Mesothelial cell of epicardium (in vitro differentiated cells): ENCODE data around the gene APOBEC3G. TPM values are rescaled to one million over a fixed set of nuclear protein-coding genes. Genes with fewer than 3 reads are reported as not detected.

Experiments used
- DNase-seq, 2 experiments: peaks; one replicate each; pipeline ENCODE4 v3.0.0; 2021; ENCODE audit warnings: low spot score in 2 of 2; ENCODE audit not compliant: unreplicated experiment in 2 of 2
- H3K27ac Mint-ChIP-seq: 2 replicates; pipeline ENCODE4 v1.8.0; 2021; ENCODE audit warnings: mixed read lengths
- H3K27me3 Mint-ChIP-seq: 2 replicates; pipeline ENCODE4 v1.8.0; 2021; ENCODE audit warnings: low read depth, mixed read lengths
- H3K36me3 Mint-ChIP-seq: 2 replicates; pipeline ENCODE4 v1.8.0; 2021; ENCODE audit warnings: mixed read lengths
- H3K4me1 Mint-ChIP-seq: 2 replicates; pipeline ENCODE4 v1.8.0; 2021; ENCODE audit warnings: mixed read lengths
- H3K4me3 Mint-ChIP-seq: 2 replicates; pipeline ENCODE4 v1.8.0; 2021; ENCODE audit warnings: mild to moderate bottlenecking, moderate library complexity, mixed read lengths
- H3K9me3 Mint-ChIP-seq: 2 replicates; pipeline ENCODE4 v1.8.0; 2021; ENCODE audit warnings: mixed read lengths
- total RNA-seq: library from RNA; stranded (reverse); gene quantifications from 3 replicates; pipeline ENCODE4 v1.2.1, GENCODE V29; 2021
- TF ChIP-seq, protein P1 (sequence below): fragments of 200-600 bp; sonication (generic); IDR thresholded peaks from one replicate; pipeline ENCODE4 v1.5.0; 2021; ENCODE audit warnings: antibody characterized with exemption; ENCODE audit not compliant: unreplicated experiment

The APOBEC3G gene
- total RNA-seq, 1 donor from 2014 or later = 5.5 TPM

DNA sequence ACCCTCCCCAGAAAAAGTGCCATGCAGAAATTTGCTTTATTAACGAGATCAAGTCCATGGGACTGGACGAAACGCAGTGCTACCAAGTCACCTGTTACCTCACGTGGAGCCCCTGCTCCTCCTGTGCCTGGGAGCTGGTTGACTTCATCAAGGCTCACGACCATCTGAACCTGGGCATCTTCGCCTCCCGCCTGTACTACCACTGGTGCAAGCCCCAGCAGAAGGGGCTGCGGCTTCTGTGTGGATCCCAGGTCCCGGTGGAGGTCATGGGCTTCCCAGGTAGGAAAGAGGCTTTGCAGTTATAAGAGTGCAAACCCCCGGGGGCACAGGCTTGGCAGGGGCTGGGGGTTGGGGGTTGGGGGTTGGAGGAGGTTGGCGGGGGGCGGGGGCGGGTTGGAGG lies 24.2 kb downstream of the APOBEC3G start:
- peaks cover 12% of the 10 kb centered on the region for H3K4me1 Mint-ChIP-seq
- H3K9me3 Mint-ChIP-seq = no peaks in the 10 kb centered on the region
- DNase-seq = no peak
- no peak overlapping the region for H3K4me3 Mint-ChIP-seq
- no peaks in the 10 kb centered on the region for H3K36me3 Mint-ChIP-seq
- no peak overlapping the region for H3K27ac Mint-ChIP-seq
- no peaks in the 10 kb centered on the region for H3K27me3 Mint-ChIP-seq
- TF ChIP-seq, protein P1, sequence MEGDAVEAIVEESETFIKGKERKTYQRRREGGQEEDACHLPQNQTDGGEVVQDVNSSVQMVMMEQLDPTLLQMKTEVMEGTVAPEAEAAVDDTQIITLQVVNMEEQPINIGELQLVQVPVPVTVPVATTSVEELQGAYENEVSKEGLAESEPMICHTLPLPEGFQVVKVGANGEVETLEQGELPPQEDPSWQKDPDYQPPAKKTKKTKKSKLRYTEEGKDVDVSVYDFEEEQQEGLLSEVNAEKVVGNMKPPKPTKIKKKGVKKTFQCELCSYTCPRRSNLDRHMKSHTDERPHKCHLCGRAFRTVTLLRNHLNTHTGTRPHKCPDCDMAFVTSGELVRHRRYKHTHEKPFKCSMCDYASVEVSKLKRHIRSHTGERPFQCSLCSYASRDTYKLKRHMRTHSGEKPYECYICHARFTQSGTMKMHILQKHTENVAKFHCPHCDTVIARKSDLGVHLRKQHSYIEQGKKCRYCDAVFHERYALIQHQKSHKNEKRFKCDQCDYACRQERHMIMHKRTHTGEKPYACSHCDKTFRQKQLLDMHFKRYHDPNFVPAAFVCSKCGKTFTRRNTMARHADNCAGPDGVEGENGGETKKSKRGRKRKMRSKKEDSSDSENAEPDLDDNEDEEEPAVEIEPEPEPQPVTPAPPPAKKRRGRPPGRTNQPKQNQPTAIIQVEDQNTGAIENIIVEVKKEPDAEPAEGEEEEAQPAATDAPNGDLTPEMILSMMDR = no peak

DNA sequence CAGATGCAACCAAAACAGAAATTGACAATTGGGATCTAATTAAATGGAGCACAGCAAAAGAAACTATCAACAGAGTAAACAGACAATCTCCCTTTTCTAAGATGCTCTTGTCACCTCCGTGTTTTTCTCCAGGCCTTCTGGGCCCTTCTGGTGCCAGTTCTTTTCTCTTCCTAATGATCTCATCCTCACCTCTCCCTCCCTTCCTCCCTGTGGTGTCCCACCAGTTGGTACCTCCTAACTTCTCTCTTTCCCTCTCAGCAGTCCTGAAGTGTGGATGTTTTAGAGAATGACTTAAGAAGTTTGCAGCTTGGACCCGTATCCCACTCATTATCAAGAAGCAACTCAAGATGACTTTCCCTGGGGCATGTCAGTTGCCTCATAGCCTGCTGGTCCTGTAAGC lies 26.4 kb downstream of the APOBEC3G start:
- Mint-ChIP-seq H3K4me1 (no peaks in the 10 kb centered on the region), H3K27ac (no peak overlapping the region), H3K4me3 (no peak overlapping the region), H3K9me3 (no peaks in the 10 kb centered on the region), H3K36me3 (no peaks in the 10 kb centered on the region), H3K27me3 (no peaks in the 10 kb centered on the region)
- no peak for DNase-seq
- TF ChIP-seq, protein P1 = no peak

DNA sequence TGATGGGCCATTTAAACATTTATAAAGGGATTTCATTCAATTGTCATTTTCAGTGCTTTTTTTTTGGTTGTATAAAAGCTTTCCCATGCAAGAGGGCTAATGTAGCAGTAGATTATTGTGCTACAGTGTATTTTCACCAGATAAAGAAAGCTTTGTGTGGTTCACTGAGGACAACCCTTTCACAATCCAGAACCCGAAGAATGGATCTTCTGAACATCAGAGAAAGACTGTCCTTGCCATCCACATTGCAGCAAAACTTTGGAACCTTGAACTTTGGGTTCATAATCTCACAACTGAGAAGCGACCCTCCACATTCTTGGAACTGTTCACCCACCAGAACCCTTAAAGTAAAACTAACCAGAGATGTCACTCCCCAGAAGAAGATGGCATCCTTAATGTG lies 29.3 kb downstream of the APOBEC3G start:
- Mint-ChIP-seq H3K4me1 (peaks cover 7% of the 10 kb centered on the region), H3K36me3 (no peaks in the 10 kb centered on the region), H3K27ac (no peak overlapping the region), H3K4me3 (no peak overlapping the region), H3K9me3 (no peaks in the 10 kb centered on the region), H3K27me3 (no peaks in the 10 kb centered on the region)
- no peak for DNase-seq
- TF ChIP-seq, protein P1 = no peak

DNA sequence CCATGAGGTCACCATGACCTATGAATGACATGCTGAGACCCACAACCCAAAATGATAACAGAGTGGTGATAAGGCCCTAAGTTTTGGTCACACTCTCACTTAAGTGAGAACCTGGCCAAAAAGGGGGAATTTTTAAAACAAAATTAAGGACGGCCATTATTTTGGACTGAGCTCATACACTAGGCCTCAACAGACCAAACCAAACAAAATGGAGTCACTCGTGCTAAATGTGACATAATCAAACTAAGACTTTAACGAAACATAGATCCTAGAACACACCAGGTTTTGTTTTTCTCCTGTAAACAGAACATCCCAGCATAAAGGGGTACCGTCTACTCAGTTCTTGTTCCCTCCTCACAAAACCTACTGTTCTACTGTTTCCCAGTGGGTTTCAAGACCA lies 31.4 kb downstream of the APOBEC3G start:
- no peaks in the 10 kb centered on the region for H3K27me3 Mint-ChIP-seq
- TF ChIP-seq, protein P1 = no peak
- H3K9me3 Mint-ChIP-seq = no peaks in the 10 kb centered on the region
- peaks cover 14% of the 10 kb centered on the region for H3K4me1 Mint-ChIP-seq
- H3K36me3 Mint-ChIP-seq = no peaks in the 10 kb centered on the region
- peak overlapping the region; percentile 16 for H3K27ac Mint-ChIP-seq
- H3K4me3 Mint-ChIP-seq = no peak overlapping the region
- DNase-seq = no peak

DNA sequence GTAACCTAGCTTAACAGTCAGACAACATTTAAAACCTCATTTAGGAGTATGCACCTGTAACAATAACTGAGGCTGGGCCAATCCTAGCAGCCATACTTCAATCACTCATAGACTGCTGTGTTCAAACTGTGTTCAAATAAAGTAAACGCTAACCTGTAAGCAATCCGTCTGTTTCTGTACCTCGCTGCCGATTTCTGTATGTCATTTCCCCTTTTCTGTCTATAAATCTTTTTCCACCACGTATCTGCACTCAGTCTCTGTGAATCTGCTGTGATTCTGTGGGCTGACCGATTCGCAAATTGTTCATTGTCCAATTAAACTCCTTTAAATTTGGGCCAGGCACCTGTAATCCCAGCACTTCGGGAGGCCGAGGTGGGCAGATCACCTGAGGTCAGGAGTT lies 32.3 kb downstream of the APOBEC3G start:
- TF ChIP-seq, protein P1 = no peak
- H3K9me3 Mint-ChIP-seq = no peaks in the 10 kb centered on the region

More for the DNA sequence above, 32.3 kb downstream of the APOBEC3G start:
- H3K4me3 Mint-ChIP-seq = no peak overlapping the region
- no peaks in the 10 kb centered on the region for H3K36me3 Mint-ChIP-seq
- peaks cover 22% of the 10 kb centered on the region for H3K4me1 Mint-ChIP-seq
- no peak for DNase-seq
- H3K27me3 Mint-ChIP-seq = no peaks in the 10 kb centered on the region
- H3K27ac Mint-ChIP-seq = no peak overlapping the region
